ENCODE measurements around the gene ESRRA. TPM values are rescaled to one million over a fixed set of nuclear protein-coding genes. Genes with fewer than 3 reads are reported as not detected.

ESRRA gene
- polyA plus RNA-seq, 1 experiment, result 5.5 TPM

GRCh38 chr11:64259533-64260067, 45.7 kb upstream of the ESRRA start:
- CTCF ChIA-PET, result no interaction called here
- Histone ChIP-seq H3K27ac (ENCODE audit: low read depth, low read length) (no peak overlapping the region), H3K27me3 (ENCODE audit: control insufficient read depth, insufficient read depth, low read length) (no peaks in the 10 kb centered on the region), H3K9me3 (ENCODE audit: control insufficient read depth, insufficient read depth, low read length) (no peaks in the 10 kb centered on the region; the same call in 1 of the 2 replicates), H3K4me3 (ENCODE audit: low read depth, low read length) (no peak overlapping the region)
- DNase-seq (ENCODE audit: low read depth, low spot score), result no peak
- POLR2A ChIA-PET, result interaction anchor here (1.2 kb wide), 1 partner anchor 78 kb away, joined by 5 read pairs; no protein-coding TSS in a partner anchor
- TF ChIP-seq CTCF (IDR thresholded peaks at IDR 0.05; ENCODE audit: low read depth, low read length), result no peak

DNA sequence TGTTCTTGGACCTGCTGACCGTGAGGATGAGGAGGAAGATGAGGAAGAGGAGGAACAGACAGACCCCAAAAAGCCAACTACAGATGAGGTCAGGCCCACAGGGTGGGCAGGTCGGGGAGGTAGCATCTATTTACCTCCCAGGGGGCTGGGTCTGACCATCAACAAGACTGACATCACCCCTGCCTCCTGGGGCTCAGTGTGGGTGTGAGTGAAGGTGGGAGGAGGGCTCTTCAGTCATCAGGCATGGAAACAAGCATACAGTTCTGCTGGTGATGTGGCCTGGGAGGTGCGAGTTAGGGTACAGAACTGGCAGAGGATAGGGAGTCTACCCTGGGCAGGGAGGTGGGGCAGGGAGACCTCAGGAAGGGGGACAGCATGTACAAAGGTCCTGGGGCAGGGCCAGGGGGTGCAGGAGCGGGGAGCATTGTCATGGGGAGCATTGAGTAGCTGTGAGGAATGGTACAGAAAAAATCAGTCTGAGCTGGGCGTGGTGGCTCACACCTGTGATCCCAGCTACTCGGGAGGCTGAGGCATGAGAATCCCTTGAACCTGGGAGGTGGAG, 45.1 kb upstream of the ESRRA start:
- Histone ChIP-seq H3K4me3 (ENCODE audit: low read depth, low read length) (no peak overlapping the region), H3K27me3 (ENCODE audit: control insufficient read depth, insufficient read depth, low read length) (no peaks in the 10 kb centered on the region), H3K9me3 (ENCODE audit: control insufficient read depth, insufficient read depth, low read length) (no peaks in the 10 kb centered on the region; the same call in 1 of the 2 replicates), H3K27ac (ENCODE audit: low read depth, low read length) (no peak overlapping the region)
- TF ChIP-seq CTCF (IDR thresholded peaks at IDR 0.05; ENCODE audit: low read depth, low read length), result no peak
- POLR2A ChIA-PET, result no interaction called here
- no peak for DNase-seq (ENCODE audit: low read depth, low spot score)
- CTCF ChIA-PET, result no interaction called here

DNA sequence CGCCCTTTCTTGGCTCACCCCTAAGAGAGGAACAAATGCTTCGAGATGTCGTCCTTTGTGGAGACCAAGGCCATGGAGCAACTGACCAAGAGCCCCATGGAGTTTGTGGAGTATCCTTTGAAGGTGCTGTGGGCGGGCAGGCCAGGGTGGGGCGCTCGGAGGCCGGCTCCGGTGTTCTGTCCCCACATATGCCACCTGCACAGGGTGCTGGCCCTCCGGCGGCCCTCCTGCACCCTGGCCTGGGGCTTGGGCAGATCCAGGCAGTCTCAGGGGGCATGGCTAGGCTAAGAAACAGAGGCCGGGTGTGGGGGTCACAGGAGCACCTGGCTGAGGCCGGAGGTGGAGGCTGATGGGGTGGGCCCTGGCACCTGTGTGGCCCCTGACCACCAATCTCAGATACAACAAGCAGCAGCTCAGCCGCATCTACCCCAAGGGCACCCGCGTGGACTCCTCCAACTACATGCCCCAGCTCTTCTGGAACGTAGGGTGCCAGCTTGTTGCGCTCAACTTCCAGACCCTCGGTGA, 43.7 kb upstream of the ESRRA start:
- no peak for TF ChIP-seq CTCF (IDR thresholded peaks at IDR 0.05; ENCODE audit: low read depth, low read length)
- Histone ChIP-seq H3K27ac (ENCODE audit: low read depth, low read length) (no peak overlapping the region), H3K4me3 (ENCODE audit: low read depth, low read length) (no peak overlapping the region), H3K9me3 (ENCODE audit: control insufficient read depth, insufficient read depth, low read length) (no peaks in the 10 kb centered on the region; the same call in 1 of the 2 replicates), H3K27me3 (ENCODE audit: control insufficient read depth, insufficient read depth, low read length) (no peaks in the 10 kb centered on the region)
- no peak for DNase-seq (ENCODE audit: low read depth, low spot score)
- ChIA-PET POLR2A (no interaction called here), CTCF (interaction anchor here (1.0 kb wide), 1 partner anchor 11 kb away, joined by 3 read pairs; the partner anchor contains the start of gene PLCB3)

- Histone ChIP-seq H3K4me3 (ENCODE audit: low read depth, low read length) (no peak overlapping the region), H3K27ac (ENCODE audit: low read depth, low read length) (no peak overlapping the region), H3K9me3 (ENCODE audit: control insufficient read depth, insufficient read depth, low read length) (no peaks in the 10 kb centered on the region; the same call in 1 of the 2 replicates), H3K27me3 (ENCODE audit: control insufficient read depth, insufficient read depth, low read length) (no peaks in the 10 kb centered on the region)
- ChIA-PET CTCF (interaction anchor here (1.0 to 1.5 kb wide), 2 partner anchors 12 to 42 kb away, joined by 3 to 4 read pairs; partner anchors contain the start of gene PLCB3), POLR2A (interaction anchor here (0.7 kb wide), 1 partner anchor 10 kb away, joined by 8 read pairs; no protein-coding TSS in a partner anchor)
- no peak for DNase-seq (ENCODE audit: low read depth, low spot score)
- no peak for TF ChIP-seq CTCF (IDR thresholded peaks at IDR 0.05; ENCODE audit: low read depth, low read length)
Measured at GRCh38 chr11:64262271-64263002, 42.9 kb upstream of the ESRRA start.

Measured in AG04450 (cell line).